Effector CD8-positive, alpha-beta T cell (primary cell): Measurements from ENCODE around the gene SEPTIN12.

ENCODE experiments used
- DNase-seq: peaks from one replicate; lab custom pipeline; 2025; lab: John Stamatoyannopoulos, UW

Gene SEPTIN12

GRCh38 chr16:4783951-4784336, 4.2 kb downstream of the SEPTIN12 start:
- DNase-seq, result no peak

GRCh38 chr16:4783251-4783950, 4.7 kb downstream of the SEPTIN12 start:
- no peak for DNase-seq

- DNase-seq, result no peak
These were observed 7.9 kb downstream of the SEPTIN12 start for GRCh38 chr16:4780235-4780634.

GRCh38 chr16:4778050-4778392, 10.1 kb downstream of the SEPTIN12 start:
- DNase-seq, result no peak

GRCh38 chr16:4777339-4778049, 10.7 kb downstream of the SEPTIN12 start:
- no peak for DNase-seq

- no peak for DNase-seq
These were observed 11.9 kb downstream of the SEPTIN12 start for GRCh38 chr16:4776141-4776705.

- no peak for DNase-seq
These were observed 13.1 kb downstream of the SEPTIN12 start for GRCh38 chr16:4775005-4775404.

GRCh38 chr16:4772351-4772750, 15.8 kb downstream of the SEPTIN12 start:
- no peak for DNase-seq

GRCh38 chr16:4771646-4772045, 16.5 kb downstream of the SEPTIN12 start:
- no peak for DNase-seq

- no peak for DNase-seq
These were observed 18.9 kb downstream of the SEPTIN12 start for GRCh38 chr16:4769306-4769638.

GRCh38 chr16:4768549-4769305, 19.4 kb downstream of the SEPTIN12 start:
- peak; percentile 78 for DNase-seq

- no peak for DNase-seq
These were observed 20.1 kb downstream of the SEPTIN12 start for GRCh38 chr16:4767872-4768548.

GRCh38 chr16:4766875-4767628, 21.1 kb downstream of the SEPTIN12 start, which contains the start of gene ZNF500:
Gene ZNF500 (minus strand): TSS chr16:4767162. CDS start chr16:4765978, 1,184 bp downstream.
- peak; percentile 90 for DNase-seq

- DNase-seq, result no peak
These were observed 22.4 kb downstream of the SEPTIN12 start for GRCh38 chr16:4765511-4766474.

- DNase-seq, result no peak
These were observed 24.4 kb downstream of the SEPTIN12 start for GRCh38 chr16:4763791-4764190.

- DNase-seq, result no peak
These were observed 25.9 kb downstream of the SEPTIN12 start for GRCh38 chr16:4762205-4762604.

- DNase-seq, result no peak
These were observed 27.8 kb downstream of the SEPTIN12 start for GRCh38 chr16:4760221-4760910.

- DNase-seq, result no peak
These were observed 32.5 kb downstream of the SEPTIN12 start for GRCh38 chr16:4755687-4756086.

- no peak for DNase-seq
These were observed 33.3 kb downstream of the SEPTIN12 start for GRCh38 chr16:4754865-4755264.
